ENCODE data around the gene UBAC2. TPM values are rescaled to one million over a fixed set of nuclear protein-coding genes. Genes with fewer than 3 reads are reported as not detected.
A peak's percentile ranks its signal among the peaks of the same experiment; 100 is the strongest.

Gene UBAC2
- total RNA-seq, 2 donors from 2014 or later = 76.7 to 80.3 TPM

DNA sequence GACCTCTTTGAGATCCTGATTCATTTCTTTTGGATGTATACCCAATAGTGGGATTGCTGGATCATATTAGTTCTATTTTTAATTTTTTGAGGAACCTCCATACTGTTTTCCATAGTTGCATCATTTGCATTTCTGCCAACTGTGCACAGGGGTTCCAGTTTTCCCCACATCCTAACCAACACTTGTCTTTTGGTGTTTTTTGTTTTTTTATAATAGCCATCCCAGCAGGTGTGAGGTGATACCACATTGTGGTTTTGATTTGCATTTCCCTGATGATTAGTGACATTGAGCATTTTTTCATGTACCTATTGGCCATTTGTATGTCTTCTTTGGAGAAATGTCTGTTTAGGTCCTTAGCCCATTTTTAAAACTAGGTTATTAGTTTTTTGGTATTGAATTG lies 125.4 kb downstream of the UBAC2 start:
- Mint-ChIP-seq H3K4me1 (ENCODE audit: low read depth) (peaks cover 86% of the 10 kb centered on the region), H3K36me3 (ENCODE audit: insufficient read depth in 2 of 2) (peaks cover 14 to 39% of the 10 kb centered on the region in 2 donors)

DNA sequence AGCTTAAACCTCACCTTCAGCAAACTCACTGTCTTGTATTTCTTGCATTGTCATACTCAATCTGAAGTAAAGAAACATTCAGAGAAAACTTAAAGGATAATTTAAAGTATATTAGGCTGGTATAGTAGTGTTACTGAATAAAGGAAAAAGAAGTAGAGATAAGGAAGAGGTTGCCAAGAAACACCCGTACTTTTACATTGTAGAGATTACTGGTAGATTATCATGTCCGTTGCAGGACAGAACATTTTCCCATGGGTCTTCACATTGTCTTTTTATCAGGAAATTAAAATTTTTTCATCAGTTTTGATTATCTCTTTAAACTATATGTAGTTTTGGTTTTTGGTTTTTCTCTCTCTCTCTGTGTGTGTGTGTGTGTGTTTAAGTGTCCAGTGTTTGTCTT lies 126.5 kb downstream of the UBAC2 start:
- DNase-seq = no peak
- Mint-ChIP-seq H3K36me3 (ENCODE audit: insufficient read depth in 2 of 2) (peaks cover 14 to 40% of the 10 kb centered on the region in 2 donors), H3K4me3 (no peak overlapping the region), H3K27ac (peak overlapping the region; percentile 39), H3K27me3 (ENCODE audit: low read depth) (no peaks in the 10 kb centered on the region), H3K9me3 (peaks cover 3 to 7% of the 10 kb centered on the region in 2 donors), H3K4me1 (ENCODE audit: low read depth) (peaks cover 86% of the 10 kb centered on the region)
- no peak for ATAC-seq (replicated peaks in 1 of 2)

More for the DNA sequence above, 125.4 kb downstream of the UBAC2 start:
- DNase-seq = no peak
- ATAC-seq (replicated peaks in 1 of 2) = no peak
- Mint-ChIP-seq H3K27ac (peak overlapping the region; percentile 50), H3K27me3 (ENCODE audit: low read depth) (no peaks in the 10 kb centered on the region), H3K9me3 (peaks cover 3 to 7% of the 10 kb centered on the region in 2 donors), H3K4me3 (peak overlapping the region in 1 of 2 donors; percentile 57)

DNA sequence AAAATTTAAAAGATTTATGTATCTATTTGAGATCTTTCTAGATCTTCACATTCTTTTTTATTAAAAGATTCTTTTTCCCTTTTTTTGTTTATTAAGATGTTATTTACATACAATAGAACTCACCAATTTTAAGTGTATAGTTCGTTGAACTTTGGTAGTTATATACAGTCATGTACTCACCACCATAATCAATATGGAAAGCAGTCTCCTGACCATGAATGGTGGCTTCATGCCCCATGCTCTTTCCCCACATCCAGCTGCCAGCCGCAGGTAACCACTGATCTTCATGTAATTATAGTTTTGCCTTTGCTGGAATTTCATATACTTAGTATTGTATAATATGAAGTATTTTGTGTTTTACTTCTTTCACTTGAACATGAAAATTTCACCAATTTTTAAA lies 127.1 kb downstream of the UBAC2 start:
- H3K27ac Mint-ChIP-seq = no peak overlapping the region
- H3K36me3 Mint-ChIP-seq (ENCODE audit: insufficient read depth in 2 of 2) = peaks cover 14 to 44% of the 10 kb centered on the region in 2 donors
- DNase-seq (no peak), ATAC-seq (replicated peaks in 1 of 2) (no peak)
- no peaks in the 10 kb centered on the region for H3K27me3 Mint-ChIP-seq (ENCODE audit: low read depth)
- peaks cover 3 to 7% of the 10 kb centered on the region in 2 donors for H3K9me3 Mint-ChIP-seq
- peaks cover 86% of the 10 kb centered on the region for H3K4me1 Mint-ChIP-seq (ENCODE audit: low read depth)
- H3K4me3 Mint-ChIP-seq = no peak overlapping the region

DNA sequence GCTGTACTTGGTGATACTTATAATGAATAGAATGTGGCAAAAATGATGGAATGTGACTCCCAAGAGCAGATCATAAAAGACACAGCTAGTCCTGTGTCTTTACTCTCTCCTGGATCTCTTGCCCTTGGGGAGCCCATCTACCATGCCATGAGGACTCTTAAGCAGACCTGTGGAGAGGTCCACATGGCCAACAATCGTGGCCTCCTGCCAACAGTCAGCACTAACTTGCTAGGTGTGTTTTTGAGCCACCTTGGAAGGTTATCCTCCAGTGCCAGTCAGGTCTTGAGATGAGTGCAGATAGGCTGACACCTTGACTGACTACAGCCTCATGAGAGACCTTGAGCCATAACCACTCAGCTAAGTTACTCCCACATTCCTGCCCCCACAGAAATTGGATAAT lies 128.8 kb downstream of the UBAC2 start:
- Mint-ChIP-seq H3K4me1 (ENCODE audit: low read depth) (peaks cover 82% of the 10 kb centered on the region), H3K36me3 (ENCODE audit: insufficient read depth in 2 of 2) (peaks cover 14 to 41% of the 10 kb centered on the region in 2 donors), H3K27ac (no peak overlapping the region), H3K4me3 (no peak overlapping the region), H3K9me3 (peaks cover 3 to 7% of the 10 kb centered on the region in 2 donors), H3K27me3 (ENCODE audit: low read depth) (no peaks in the 10 kb centered on the region)
- DNase-seq (no peak), ATAC-seq (replicated peaks in 1 of 2) (no peak)

DNA sequence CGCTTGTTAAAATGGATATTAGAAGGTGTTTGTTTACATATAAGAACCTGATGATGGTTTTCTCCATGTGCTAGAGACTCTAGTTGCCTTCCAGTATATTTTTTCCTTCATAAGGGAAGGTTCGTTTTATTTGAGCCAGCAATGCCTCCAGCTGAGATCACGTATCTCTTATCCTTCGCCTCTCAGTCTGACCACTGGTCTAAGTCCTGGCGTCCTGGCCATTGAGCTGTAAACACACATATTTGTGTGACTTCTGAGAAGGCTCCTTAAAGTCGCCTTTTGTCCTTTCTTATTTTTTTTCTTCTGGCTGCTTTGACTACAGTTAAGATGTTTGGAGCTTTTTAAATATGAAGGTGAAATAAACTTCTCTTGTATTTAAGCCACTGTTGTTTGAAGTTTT lies 130.3 kb downstream of the UBAC2 start:
- Mint-ChIP-seq H3K27ac (peak overlapping the region; percentile 83), H3K4me3 (peak overlapping the region in 1 of 2 donors; percentile 77), H3K27me3 (ENCODE audit: low read depth) (no peaks in the 10 kb centered on the region), H3K9me3 (peaks cover 3 to 7% of the 10 kb centered on the region in 2 donors), H3K4me1 (ENCODE audit: low read depth) (peaks cover 82% of the 10 kb centered on the region), H3K36me3 (ENCODE audit: insufficient read depth in 2 of 2) (peaks cover 11 to 32% of the 10 kb centered on the region in 2 donors)
- ATAC-seq (replicated peaks in 1 of 2) = no peak
- no peak for DNase-seq

DNA sequence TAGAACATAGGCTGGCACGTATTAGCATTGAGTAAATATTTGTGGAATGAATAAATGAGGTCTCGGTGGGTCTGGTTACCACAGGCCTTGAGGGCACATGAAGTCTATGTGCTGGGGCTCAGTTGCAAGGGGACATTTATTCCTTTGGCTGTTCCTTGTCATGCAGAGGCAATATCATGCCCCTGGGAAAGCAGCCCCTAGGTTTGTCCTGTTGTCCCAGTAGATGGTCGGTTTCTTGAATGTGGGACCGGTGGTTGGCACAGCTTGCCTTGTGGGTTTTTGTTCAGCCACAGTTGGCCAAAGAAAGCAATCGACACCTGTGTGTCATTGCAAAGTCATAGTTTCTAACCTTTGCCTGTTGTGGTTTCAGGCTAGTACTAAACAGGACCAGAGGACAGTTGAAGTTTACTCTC lies 131.2 kb downstream of the UBAC2 start:
- DNase-seq = peak; percentile 46 to 54
- peak overlapping the region; percentile 83 for H3K27ac Mint-ChIP-seq
- H3K4me1 Mint-ChIP-seq (ENCODE audit: low read depth) = peaks cover 84% of the 10 kb centered on the region
- H3K9me3 Mint-ChIP-seq = peaks cover 3 to 7% of the 10 kb centered on the region in 2 donors
- H3K36me3 Mint-ChIP-seq (ENCODE audit: insufficient read depth in 2 of 2) = peaks cover 11 to 31% of the 10 kb centered on the region in 2 donors
- peak; percentile 93 to 94 for ATAC-seq (replicated peaks in 1 of 2)
- no peaks in the 10 kb centered on the region for H3K27me3 Mint-ChIP-seq (ENCODE audit: low read depth)
- peak overlapping the region; percentile 41 to 77 for H3K4me3 Mint-ChIP-seq

DNA sequence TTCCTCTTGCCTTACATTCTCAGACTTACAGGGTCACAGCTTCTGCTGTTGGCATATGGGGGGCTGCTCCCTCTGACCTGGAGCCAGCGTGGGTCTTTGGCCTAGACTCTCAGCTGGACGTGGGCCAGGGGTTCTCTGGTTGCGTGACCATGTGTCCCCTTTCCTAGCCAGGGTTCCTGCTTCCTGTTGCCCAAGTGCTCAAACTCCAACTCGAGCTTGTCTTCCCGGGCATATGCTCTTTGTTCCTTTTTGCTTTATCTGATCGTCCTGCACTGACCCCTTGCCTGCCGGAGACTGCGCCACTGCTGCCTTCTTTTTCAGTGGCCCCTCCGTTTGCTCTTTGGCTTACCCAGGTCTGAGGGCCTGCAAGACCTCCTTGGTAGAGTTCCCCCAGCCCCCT lies 131.8 kb downstream of the UBAC2 start:
- peaks cover 10 to 29% of the 10 kb centered on the region in 2 donors for H3K36me3 Mint-ChIP-seq (ENCODE audit: insufficient read depth in 2 of 2)
- DNase-seq (no peak), ATAC-seq (replicated peaks in 1 of 2) (peak in 1 of 2 donors; percentile 20)
- peak overlapping the region; percentile 19 for H3K27ac Mint-ChIP-seq
- no peaks in the 10 kb centered on the region for H3K27me3 Mint-ChIP-seq (ENCODE audit: low read depth)
- peaks cover 82% of the 10 kb centered on the region for H3K4me1 Mint-ChIP-seq (ENCODE audit: low read depth)
- H3K9me3 Mint-ChIP-seq = peaks cover 3 to 7% of the 10 kb centered on the region in 2 donors
- H3K4me3 Mint-ChIP-seq = no peak overlapping the region

DNA sequence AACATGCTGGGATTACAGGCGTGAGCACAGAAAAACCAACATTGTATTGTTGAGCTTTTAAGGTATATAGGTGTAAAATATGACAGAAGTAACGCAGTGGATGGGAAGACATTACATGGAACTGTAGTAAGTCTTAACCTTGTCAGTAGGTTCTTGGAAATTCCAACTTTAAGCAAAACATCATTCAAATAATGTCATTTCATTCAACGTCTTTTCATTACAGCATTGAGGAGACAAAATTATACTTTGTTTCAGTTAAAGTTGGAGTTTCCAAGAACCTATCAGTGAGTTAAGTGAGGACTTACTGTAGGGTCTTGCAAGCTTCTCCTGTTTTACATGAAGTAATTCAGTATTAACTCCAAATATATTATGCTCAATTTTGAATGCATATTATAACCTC lies 133.6 kb downstream of the UBAC2 start:
- Mint-ChIP-seq H3K9me3 (peaks cover 0 to 5% of the 10 kb centered on the region in 2 donors), H3K36me3 (ENCODE audit: insufficient read depth in 2 of 2) (peaks cover 10 to 24% of the 10 kb centered on the region in 2 donors), H3K27ac (peak overlapping the region; percentile 76), H3K27me3 (ENCODE audit: low read depth) (no peaks in the 10 kb centered on the region), H3K4me1 (ENCODE audit: low read depth) (peaks cover 94% of the 10 kb centered on the region), H3K4me3 (no peak overlapping the region)
- no peak for ATAC-seq (replicated peaks in 1 of 2)
- no peak for DNase-seq

DNA sequence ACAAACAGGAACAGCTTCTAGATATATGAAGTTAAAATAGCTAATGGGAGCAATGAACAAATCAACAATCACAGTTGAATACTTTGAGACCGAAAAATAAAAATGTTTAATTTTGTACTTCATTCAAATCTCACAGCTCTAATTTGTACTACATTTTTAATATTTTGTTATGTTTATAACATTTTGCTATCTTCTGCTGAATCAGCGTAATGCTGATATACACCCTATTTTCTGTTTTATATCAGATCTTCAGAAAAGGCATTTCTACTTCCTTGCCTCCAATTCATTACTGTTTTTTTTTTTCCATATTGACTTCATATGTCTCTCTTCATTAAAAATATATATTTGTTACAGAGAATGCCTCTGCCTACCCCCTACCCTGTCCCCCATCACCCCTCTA lies 134.4 kb downstream of the UBAC2 start:
- Mint-ChIP-seq H3K9me3 (no peaks in the 10 kb centered on the region), H3K4me3 (no peak overlapping the region), H3K36me3 (ENCODE audit: insufficient read depth in 2 of 2) (peaks cover 5 to 21% of the 10 kb centered on the region in 2 donors), H3K4me1 (ENCODE audit: low read depth) (peaks cover 94% of the 10 kb centered on the region), H3K27me3 (ENCODE audit: low read depth) (no peaks in the 10 kb centered on the region), H3K27ac (no peak overlapping the region)
- no peak for DNase-seq
- ATAC-seq (replicated peaks in 1 of 2) = no peak

DNA sequence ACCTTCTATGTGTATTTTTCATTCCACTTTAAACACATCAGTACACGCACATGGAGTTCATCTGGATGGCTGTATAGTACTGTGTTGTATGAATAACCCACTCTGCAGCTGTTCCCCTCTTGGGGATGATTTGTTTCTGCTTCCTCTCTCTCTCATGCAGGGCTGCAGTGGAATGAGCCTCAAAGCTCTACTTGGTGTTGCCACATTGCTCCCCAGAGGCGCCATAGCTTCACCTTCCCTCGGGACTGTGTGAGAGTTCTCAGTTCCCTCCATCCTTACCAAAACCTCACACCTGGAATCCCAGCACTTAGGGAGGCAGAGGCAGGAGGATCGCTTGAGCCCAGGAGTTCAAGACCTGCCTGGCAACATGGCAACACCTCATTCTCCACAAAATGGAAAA lies 134.9 kb downstream of the UBAC2 start:
- Mint-ChIP-seq H3K4me1 (ENCODE audit: low read depth) (peaks cover 94% of the 10 kb centered on the region), H3K36me3 (ENCODE audit: insufficient read depth in 2 of 2) (peaks cover 6 to 23% of the 10 kb centered on the region in 2 donors), H3K9me3 (no peaks in the 10 kb centered on the region), H3K4me3 (no peak overlapping the region), H3K27me3 (ENCODE audit: low read depth) (no peaks in the 10 kb centered on the region), H3K27ac (no peak overlapping the region)
- ATAC-seq (replicated peaks in 1 of 2) (no peak), DNase-seq (no peak)

DNA sequence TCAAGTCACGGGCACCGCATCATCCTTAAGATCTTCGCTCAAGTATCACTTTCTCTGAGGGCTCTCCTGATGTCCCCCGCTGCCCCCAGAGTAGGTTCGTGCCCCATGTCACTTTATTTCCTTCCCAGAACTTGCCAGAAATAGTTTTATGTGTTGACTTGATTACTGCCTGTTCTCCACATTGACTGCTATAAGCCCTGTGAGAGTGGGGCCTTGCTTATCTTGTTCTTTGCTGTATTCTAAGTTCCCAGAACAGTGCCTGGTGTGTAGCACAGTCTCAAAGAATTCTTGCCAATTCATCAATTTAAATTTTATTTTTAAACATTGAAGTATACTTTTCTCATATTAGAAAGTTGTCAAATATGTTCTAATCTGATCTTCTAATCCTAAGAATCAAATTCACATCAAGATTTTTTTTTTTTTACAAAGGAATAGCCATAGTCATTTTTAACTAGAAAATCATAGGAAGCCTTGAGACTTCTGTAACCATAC lies 138.6 kb downstream of the UBAC2 start:
- H3K27me3 Mint-ChIP-seq (ENCODE audit: low read depth) = no peaks in the 10 kb centered on the region
- peaks cover 12 to 33% of the 10 kb centered on the region in 2 donors for H3K36me3 Mint-ChIP-seq (ENCODE audit: insufficient read depth in 2 of 2)
- H3K4me3 Mint-ChIP-seq = peak overlapping the region in 1 of 2 donors; percentile 44
- DNase-seq (no peak), ATAC-seq (replicated peaks in 1 of 2) (no peak)
- H3K9me3 Mint-ChIP-seq = no peaks in the 10 kb centered on the region
- H3K4me1 Mint-ChIP-seq (ENCODE audit: low read depth) = peaks cover 71% of the 10 kb centered on the region
- H3K27ac Mint-ChIP-seq = no peak overlapping the region

DNA sequence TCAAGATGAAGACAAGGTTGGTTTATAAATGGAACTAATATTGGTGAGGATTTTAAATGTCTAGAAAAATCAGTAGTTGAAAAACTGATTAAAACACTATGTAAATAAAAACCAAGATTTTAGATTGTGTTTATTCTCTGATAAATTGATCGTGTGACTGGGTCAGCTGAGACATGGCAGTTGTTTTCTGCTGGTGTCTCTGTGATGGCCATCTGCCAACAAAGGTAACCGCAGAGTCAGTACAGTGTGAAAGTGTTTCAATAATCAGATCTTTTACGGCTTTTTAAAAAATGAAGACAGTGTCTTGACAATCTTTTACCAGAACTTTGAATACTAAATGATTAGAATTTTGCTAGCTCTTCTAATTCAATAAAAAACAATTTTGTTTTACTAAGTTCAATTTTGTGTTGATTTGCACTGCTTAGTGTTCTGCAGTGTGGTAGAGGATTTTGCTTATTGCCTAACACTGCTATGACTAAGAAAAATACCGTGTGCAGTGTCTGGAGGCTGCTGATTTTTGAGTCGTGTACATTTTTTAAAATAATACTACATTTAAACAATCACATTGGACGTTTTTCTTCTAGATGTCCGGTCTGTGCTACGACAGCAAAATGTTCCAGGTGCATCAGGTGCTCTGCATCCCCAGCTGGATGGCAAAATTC lies 139.2 kb downstream of the UBAC2 start:
- H3K9me3 Mint-ChIP-seq = no peaks in the 10 kb centered on the region
- H3K4me3 Mint-ChIP-seq = peak overlapping the region; percentile 20 to 44
- no peaks in the 10 kb centered on the region for H3K27me3 Mint-ChIP-seq (ENCODE audit: low read depth)
- DNase-seq = peak in 1 of 2 donors; percentile 56
- ATAC-seq (replicated peaks in 1 of 2) = peak; percentile 66 to 86
- peaks cover 14 to 36% of the 10 kb centered on the region in 2 donors for H3K36me3 Mint-ChIP-seq (ENCODE audit: insufficient read depth in 2 of 2)
- peak overlapping the region; percentile 15 for H3K27ac Mint-ChIP-seq
- H3K4me1 Mint-ChIP-seq (ENCODE audit: low read depth) = peaks cover 71% of the 10 kb centered on the region

DNA sequence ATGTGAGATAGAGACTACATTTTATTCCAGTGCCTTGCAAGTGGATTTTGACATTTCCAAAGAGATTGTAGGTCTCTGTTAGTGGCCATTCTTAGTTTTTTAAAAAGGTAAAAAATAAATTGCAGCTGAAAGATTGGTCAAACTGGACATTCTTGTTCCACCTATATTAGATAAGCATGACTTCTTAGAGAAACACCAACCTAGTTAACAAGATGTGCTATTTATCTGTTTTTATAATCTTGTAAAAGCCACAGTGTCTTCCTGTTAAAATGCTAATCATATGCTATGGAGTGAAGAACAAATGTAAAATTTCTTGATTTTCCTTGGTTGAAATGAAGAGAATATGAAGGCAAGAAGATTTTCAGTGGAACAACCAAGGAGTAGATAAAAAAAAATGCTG lies 140.0 kb downstream of the UBAC2 start:
- H3K9me3 Mint-ChIP-seq = no peaks in the 10 kb centered on the region
- no peak overlapping the region for H3K27ac Mint-ChIP-seq
- peak overlapping the region in 1 of 2 donors; percentile 4 for H3K4me3 Mint-ChIP-seq
- peaks cover 66% of the 10 kb centered on the region for H3K4me1 Mint-ChIP-seq (ENCODE audit: low read depth)
- ATAC-seq (replicated peaks in 1 of 2) (no peak), DNase-seq (no peak)
- H3K27me3 Mint-ChIP-seq (ENCODE audit: low read depth) = no peaks in the 10 kb centered on the region
- H3K36me3 Mint-ChIP-seq (ENCODE audit: insufficient read depth in 2 of 2) = peaks cover 16 to 37% of the 10 kb centered on the region in 2 donors
